GM12874 (cell line): ENCODE measurements around the gene RFC1.

Experiments used
- CTCF ChIP-seq: IDR thresholded peaks from 2 replicates; pipeline ENCODE4 v1.5.1; 2011; ENCODE audit warnings: low read depth, mild to moderate bottlenecking, control low read depth, low read length, moderate library complexity; ENCODE audit not compliant: insufficient read depth

RFC1 gene

GRCh38 chr4:39305912-39306677 lies 60.1 kb downstream of the RFC1 start:
- TF ChIP-seq CTCF: no peak

GRCh38 chr4:39304651-39305050 lies 61.5 kb downstream of the RFC1 start:
- TF ChIP-seq CTCF: no peak

GRCh38 chr4:39303871-39304270 lies 62.3 kb downstream of the RFC1 start:
- TF ChIP-seq CTCF: no peak

- TF ChIP-seq CTCF: no peak
These were observed 63.3 kb downstream of the RFC1 start for GRCh38 chr4:39302901-39303300.

GRCh38 chr4:39295784-39296183 lies 70.4 kb downstream of the RFC1 start:
- TF ChIP-seq CTCF: no peak

- no peak for TF ChIP-seq CTCF
These were observed 74.5 kb downstream of the RFC1 start for GRCh38 chr4:39291686-39292085.

GRCh38 chr4:39287223-39287622 lies 78.9 kb downstream of the RFC1 start:
- no peak for TF ChIP-seq CTCF
